Smooth muscle cell (in vitro differentiated cells): Measurements from ENCODE around the gene TMEM132C. TPM values are rescaled to one million over a fixed set of nuclear protein-coding genes. Genes with fewer than 3 reads are reported as not detected.

ENCODE experiments used
- DNase-seq: peaks from one replicate; lab custom pipeline; 2025; ENCODE audit not compliant: unreplicated experiment; lab: John Stamatoyannopoulos, UW
- H2AFZ ChIP-seq: fragments of 200-600 bp; sonication (generic); 2 replicates; pipeline ENCODE4 v1.6.0; 2016; ENCODE audit warnings: antibody characterized with exemption, low read depth, mild to moderate bottlenecking
- H3F3A ChIP-seq: fragments of 200-600 bp; sonication (generic); 2 replicates; pipeline ENCODE4 v1.6.0; 2017; ENCODE audit warnings: antibody characterized with exemption, low read depth
- H3K27ac ChIP-seq: fragments of 200-600 bp; sonication (generic); 2 replicates; pipeline ENCODE4 v1.5.1; 2016; ENCODE audit warnings: low read depth, mild to moderate bottlenecking
- H3K27me3 ChIP-seq: fragments of 200-600 bp; sonication (generic); 2 replicates; pipeline ENCODE4 v1.6.1; 2016; ENCODE audit warnings: low read depth, mild to moderate bottlenecking
- H3K36me3 ChIP-seq: fragments of 200-600 bp; sonication (generic); 2 replicates; pipeline ENCODE4 v1.5.1; 2016; ENCODE audit warnings: low read depth
- H3K4me1 ChIP-seq: fragments of 200-600 bp; sonication (generic); 2 replicates; pipeline ENCODE4 v1.5.1; 2016; ENCODE audit warnings: low read depth
- H3K4me2 ChIP-seq: fragments of 200-600 bp; sonication (generic); 2 replicates; pipeline ENCODE4 v1.6.0; 2016; ENCODE audit warnings: mild to moderate bottlenecking
- H3K4me3 ChIP-seq: fragments of 200-600 bp; sonication (generic); 2 replicates; pipeline ENCODE4 v1.5.1; 2016; ENCODE audit warnings: mild to moderate bottlenecking
- H3K79me2 ChIP-seq: fragments of 200-600 bp; sonication (generic); 2 replicates; pipeline ENCODE4 v1.6.0; 2016; ENCODE audit warnings: low read depth, mild to moderate bottlenecking
- H3K9ac ChIP-seq: fragments of 200-600 bp; sonication (generic); 2 replicates; pipeline ENCODE4 v1.6.0; 2016; ENCODE audit warnings: low read depth
- H3K9me3 ChIP-seq: fragments of 200-600 bp; sonication (generic); replicated peaks from 2 replicates; pipeline ENCODE4 v1.5.1; 2016; ENCODE audit warnings: low read depth
- H4K20me1 ChIP-seq: fragments of 200-600 bp; sonication (generic); 2 replicates; pipeline ENCODE4 v1.6.0; 2016; ENCODE audit warnings: low read depth
- CTCF ChIP-seq: fragments of 200-600 bp; sonication (generic); IDR thresholded peaks from 2 replicates; pipeline ENCODE4 v1.5.1; 2017; ENCODE audit warnings: borderline replicate concordance, mild to moderate bottlenecking, antibody characterized with exemption; ENCODE audit not compliant: insufficient read depth, poor library complexity, severe bottlenecking
- WGBS: methylation state at CpG from one replicate; pipeline ENCODE4 v1.1.7; 2016; ENCODE audit warnings: low lambda C conversion rate; 5-methylcytosine and 5-hydroxymethylcytosine counted together
- polyA plus RNA-seq: library from polyadenylated mRNA; unstranded; fragments of >200 nt; fragmentation: Nextera tagmentation; extraction: Ambion mirVana; gene quantifications from 2 replicates; pipeline ENCODE4 v1.2.1, GENCODE V29; 2016
- total RNA-seq: library from RNA; depleted of rRNA; stranded (reverse); fragments of >200 nt; gene quantifications from 2 replicates; pipeline ENCODE4 v1.2.3, GENCODE V29; 2014

TMEM132C gene
- total and polyA plus RNA-seq, 2 experiments from 2014 or later, result 0.49 to 0.77 TPM

- Histone ChIP-seq H3K4me3 (no peak overlapping the region), H3F3A (no peaks in the 10 kb centered on the region), H3K79me2 (no peaks in the 10 kb centered on the region), H3K4me1 (no peaks in the 10 kb centered on the region), H3K4me2 (no peak overlapping the region), H3K9ac (no peak overlapping the region), H3K27ac (no peak overlapping the region), H3K27me3 (no peaks in the 10 kb centered on the region), H3K9me3 (no peaks in the 10 kb centered on the region), H2AFZ (no peak overlapping the region), H3K36me3 (no peaks in the 10 kb centered on the region), H4K20me1 (no peaks in the 10 kb centered on the region)
- 82% methylated on average over 7 of the region's 7 CpGs for WGBS
- no peak for DNase-seq
- no peak for TF ChIP-seq CTCF
These were observed 476.9 kb downstream of the TMEM132C start for GRCh38 chr12:128743916-128744315.

GRCh38 chr12:128745772-128746689 lies 479.1 kb downstream of the TMEM132C start:
- WGBS, result 83% methylated on average over 11 of the region's 11 CpGs
- no peaks in the 10 kb centered on the region for H3K9me3 ChIP-seq
- no peak overlapping the region for H3K9ac ChIP-seq
- no peaks in the 10 kb centered on the region for H3K27me3 ChIP-seq
- no peaks in the 10 kb centered on the region for H4K20me1 ChIP-seq
- DNase-seq, result no peak
- no peak overlapping the region for H2AFZ ChIP-seq
- H3K4me1 ChIP-seq, result no peaks in the 10 kb centered on the region
- H3K36me3 ChIP-seq, result no peaks in the 10 kb centered on the region
- no peaks in the 10 kb centered on the region for H3K79me2 ChIP-seq
- no peak overlapping the region for H3K4me2 ChIP-seq
- no peak overlapping the region for H3K27ac ChIP-seq
- no peak overlapping the region for H3K4me3 ChIP-seq
- no peak for TF ChIP-seq CTCF
- no peaks in the 10 kb centered on the region for H3F3A ChIP-seq

- 86% methylated on average over 13 of the region's 13 CpGs for WGBS
- no peak overlapping the region for H3K4me3 ChIP-seq
- no peak for TF ChIP-seq CTCF
These were observed 480.5 kb downstream of the TMEM132C start for GRCh38 chr12:128747441-128747840.

GRCh38 chr12:128752386-128752785 lies 485.4 kb downstream of the TMEM132C start:
- no peak overlapping the region for H3K9ac ChIP-seq
- no peaks in the 10 kb centered on the region for H3F3A ChIP-seq
- no peaks in the 10 kb centered on the region for H3K36me3 ChIP-seq
- no peaks in the 10 kb centered on the region for H3K27me3 ChIP-seq
- no peak overlapping the region for H3K4me3 ChIP-seq
- H3K27ac ChIP-seq, result no peak overlapping the region
- no peak overlapping the region for H3K4me2 ChIP-seq
- H4K20me1 ChIP-seq, result no peaks in the 10 kb centered on the region
- DNase-seq, result no peak
- H2AFZ ChIP-seq, result no peak overlapping the region
- TF ChIP-seq CTCF, result no peak
- no peaks in the 10 kb centered on the region for H3K9me3 ChIP-seq
- 91% methylated on average over 5 of the region's 5 CpGs for WGBS
- peaks cover 3% of the 10 kb centered on the region for H3K4me1 ChIP-seq
- H3K79me2 ChIP-seq, result no peaks in the 10 kb centered on the region

More at GRCh38 chr12:128747441-128747840, 480.5 kb downstream of the TMEM132C start:
- H3K36me3 ChIP-seq, result no peaks in the 10 kb centered on the region
- no peaks in the 10 kb centered on the region for H4K20me1 ChIP-seq
- DNase-seq, result no peak
- H3F3A ChIP-seq, result no peaks in the 10 kb centered on the region
- no peaks in the 10 kb centered on the region for H3K4me1 ChIP-seq
- H3K9me3 ChIP-seq, result no peaks in the 10 kb centered on the region
- no peaks in the 10 kb centered on the region for H3K79me2 ChIP-seq
- no peak overlapping the region for H3K9ac ChIP-seq
- H3K4me2 ChIP-seq, result no peak overlapping the region
- no peak overlapping the region for H2AFZ ChIP-seq
- no peak overlapping the region for H3K27ac ChIP-seq
- H3K27me3 ChIP-seq, result no peaks in the 10 kb centered on the region
